Stimulated activated CD4-positive, alpha-beta T cell treated with anti-CD3 and anti-CD28 coated beads, Interleukin-12 subunit alpha, Interleukin-12 subunit beta, amount 100 ng/mL, for 24 hours (primary cell): Measurements from ENCODE around the gene TMEM170A.
"Not testable (repeated sequence)": the region's sequence is repeated elsewhere in the genome, so short reads cannot be mapped to it uniquely, and the experiment has no call there.

ENCODE experiments used
- DNase-seq, 2 experiments: peaks; one replicate each; pipeline ENCODE4 v3.0.0-alpha.2; 2020; ENCODE audit warnings: low read depth in 2 of 2

The TMEM170A gene

GRCh38 chr16:75464122-75464918 lies at the start of gene TMEM170A:
TMEM170A (minus strand) TSS chr16:75464689; CDS start chr16:75464600, 89 bp downstream.
- DNase-seq: peak; percentile 98 to 99

DNA sequence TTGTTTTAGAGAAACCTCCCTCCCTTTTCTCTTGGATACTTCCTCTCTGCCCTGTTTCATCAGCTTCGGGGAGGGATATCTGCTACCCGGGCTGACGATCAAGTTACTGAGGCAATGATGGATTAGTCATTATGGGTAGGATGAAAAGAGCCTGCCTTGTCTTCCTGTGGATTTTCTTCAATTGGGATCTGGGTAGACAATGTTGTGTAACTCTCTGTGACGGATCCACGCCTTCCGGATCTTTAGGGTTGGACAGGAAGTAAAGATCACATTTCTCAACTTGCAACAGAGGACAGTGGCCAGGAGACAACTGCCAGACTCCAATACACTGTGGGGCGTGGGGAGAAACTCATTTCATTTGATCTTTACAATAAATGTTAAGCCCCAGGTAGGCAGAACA lies 42.1 kb upstream of the TMEM170A start:
- no peak for DNase-seq

DNA sequence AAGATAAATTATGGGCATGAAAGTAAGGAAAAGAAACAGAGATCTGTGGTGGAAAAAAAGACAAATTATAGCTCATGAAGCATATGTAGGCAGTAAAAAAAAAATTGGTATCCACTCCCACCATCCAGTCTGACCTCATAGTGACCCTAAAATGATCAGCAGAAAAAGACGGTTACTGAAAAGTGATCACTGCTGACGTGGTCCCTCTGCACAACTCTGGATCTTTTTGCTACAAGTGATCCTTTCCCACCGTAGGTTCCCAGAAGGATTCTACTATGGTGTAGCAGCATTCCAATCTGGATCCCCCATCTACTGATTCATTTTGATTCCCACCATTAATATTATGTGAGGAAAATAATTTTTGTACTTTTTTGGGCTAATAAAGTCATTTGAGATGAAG lies 41.6 kb upstream of the TMEM170A start:
- DNase-seq: no peak

DNA sequence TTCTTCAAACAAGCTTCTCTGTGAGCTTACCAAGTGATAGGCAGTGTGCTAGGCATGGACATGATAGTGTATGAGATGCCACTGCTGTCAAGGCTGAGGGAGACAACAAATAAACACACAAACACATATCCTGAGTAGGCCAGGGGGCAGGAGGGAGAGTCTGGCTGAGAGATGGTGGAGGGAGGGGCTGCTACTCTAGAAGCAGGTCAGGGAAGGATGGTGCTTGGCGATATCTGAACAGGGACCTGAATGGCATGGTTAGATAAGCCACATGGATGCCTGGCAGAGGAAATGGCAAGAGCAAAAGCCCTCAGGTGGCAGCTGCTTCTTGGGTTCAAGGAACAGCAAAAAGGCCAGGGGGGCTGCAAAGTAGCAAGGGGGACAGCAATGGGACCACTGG lies 39.3 kb upstream of the TMEM170A start:
- DNase-seq: no peak

DNA sequence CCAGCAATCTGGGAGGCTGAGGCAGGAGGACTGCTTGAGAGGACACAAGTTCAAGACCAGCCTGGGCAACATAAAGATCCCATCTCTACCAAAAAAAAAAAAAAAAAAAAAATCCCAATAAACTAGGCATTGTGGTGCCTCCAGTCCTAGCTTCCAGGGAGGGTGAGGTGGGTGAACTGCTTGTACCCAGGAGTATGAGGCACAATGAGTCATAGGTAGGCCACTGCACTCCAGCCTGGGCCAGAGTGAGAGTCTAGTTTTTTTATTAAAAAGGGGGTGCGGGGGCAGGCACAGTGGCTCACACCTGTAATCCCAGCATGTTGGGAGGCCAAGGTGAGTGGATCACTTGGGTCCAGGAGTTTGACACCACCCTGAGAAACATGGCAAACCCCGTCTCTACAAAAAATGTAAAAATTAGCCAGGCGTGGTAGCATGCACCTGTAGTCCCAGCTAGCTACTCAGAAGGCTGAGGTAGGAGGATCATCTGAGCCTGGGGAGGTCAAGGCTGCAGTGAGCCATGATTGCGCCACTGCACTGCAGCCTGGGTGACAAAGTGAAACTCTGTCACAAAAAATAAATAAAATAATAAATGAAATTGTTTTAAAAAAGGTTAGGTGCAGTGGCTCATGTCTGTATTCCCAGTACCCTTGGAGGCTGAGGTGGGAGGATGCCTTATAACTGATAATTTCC lies 38.6 kb upstream of the TMEM170A start:
- DNase-seq: no peak

- not testable (repeated sequence) for DNase-seq
Observed at GRCh38 chr16:75501820-75502219, 37.3 kb upstream of the TMEM170A start.

DNA sequence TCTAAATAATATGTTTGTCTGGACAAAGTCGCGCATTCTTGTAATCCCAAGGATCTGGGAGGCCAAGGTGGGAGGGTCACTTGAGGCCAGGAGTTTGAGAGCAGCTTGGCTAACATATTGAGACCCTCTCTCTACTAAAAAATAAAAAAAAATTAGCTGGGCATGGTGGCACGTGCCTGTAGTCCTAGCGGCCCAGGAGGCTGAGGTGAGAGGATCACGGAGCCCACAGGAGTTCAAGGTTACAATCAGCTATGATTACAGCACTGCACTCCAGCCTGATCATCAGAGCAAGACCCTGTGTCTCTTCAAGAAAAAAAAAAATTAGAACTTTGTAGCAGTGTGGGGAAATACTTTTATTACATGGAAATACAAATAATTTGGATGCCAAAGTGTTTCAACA lies 36.9 kb upstream of the TMEM170A start:
- DNase-seq: no peak

DNA sequence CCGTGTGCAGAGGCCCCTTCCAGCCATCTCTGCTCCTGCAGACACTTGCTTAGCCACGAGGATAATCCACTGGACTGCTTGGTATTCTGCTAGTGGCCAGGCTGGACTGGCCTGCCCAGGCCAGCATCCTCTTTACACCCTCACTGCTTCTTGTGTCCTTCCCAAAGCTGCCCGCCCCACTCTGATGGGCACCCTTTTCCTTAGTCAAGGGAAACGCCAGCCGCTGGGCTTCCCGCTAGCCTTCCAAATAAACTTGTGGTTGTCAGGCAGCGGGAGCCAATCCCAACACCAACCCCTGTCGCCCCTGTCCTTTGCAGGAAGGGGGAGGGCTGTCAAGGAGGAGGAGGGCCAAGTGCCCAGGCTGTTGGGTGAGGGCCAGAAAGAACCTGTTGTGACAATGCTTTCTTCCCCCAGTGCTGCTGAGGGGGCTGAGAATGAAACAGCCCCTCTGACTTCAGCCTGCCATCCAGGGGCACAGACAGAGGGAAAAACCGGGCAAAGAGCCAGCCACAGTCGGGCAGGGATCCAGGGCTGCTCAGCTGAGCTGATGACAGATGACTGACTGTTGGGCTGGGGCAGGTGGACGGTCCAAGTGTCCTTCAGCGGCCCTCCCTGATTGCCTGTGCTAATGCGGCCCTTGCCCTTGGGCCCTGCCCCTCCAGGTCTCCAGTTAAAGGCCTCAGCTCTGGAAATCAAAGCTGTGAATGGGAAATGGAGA lies 34.3 kb upstream of the TMEM170A start:
- DNase-seq: not testable (repeated sequence)

- DNase-seq: no peak
Observed at GRCh38 chr16:75497558-75497957, 33.1 kb upstream of the TMEM170A start.

DNA sequence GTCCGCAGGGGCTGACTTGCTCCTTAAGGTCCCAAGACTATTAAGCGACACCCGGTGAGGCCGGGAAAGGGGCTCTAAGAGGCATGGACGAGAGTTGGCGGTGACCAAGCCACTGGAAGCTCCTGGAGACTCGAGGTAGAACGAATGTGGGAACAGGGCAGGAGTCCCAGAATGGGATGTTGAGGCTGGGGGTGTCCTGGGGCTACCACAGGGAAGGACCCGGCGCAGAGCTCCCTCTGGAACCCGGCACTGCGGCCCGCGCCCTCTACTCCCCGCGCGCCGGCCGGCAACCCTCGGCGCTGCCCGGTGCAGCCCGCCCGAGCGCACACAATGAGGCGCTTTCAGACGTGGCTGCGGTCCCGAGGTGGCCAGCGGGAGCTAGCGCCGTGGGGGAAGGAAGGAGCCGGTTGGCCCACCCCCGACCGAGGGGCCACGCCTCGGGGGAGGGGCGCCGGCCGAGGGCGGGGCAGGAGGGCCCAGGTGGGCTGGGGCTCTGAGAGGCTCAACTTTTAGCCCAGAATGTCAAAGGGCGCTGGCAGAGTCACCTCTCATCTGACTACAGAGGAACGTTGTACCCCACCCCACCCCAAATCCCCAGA lies 30.7 kb upstream of the TMEM170A start, which contains the start of gene CHST6:
Gene CHST6, minus strand, starts transcription at position 366 of the 599 bp plus-strand sequence. CDS start 15,613 bp downstream, outside the sequence.
- peak in 1 of 2 experiments; percentile 13 for DNase-seq

DNA sequence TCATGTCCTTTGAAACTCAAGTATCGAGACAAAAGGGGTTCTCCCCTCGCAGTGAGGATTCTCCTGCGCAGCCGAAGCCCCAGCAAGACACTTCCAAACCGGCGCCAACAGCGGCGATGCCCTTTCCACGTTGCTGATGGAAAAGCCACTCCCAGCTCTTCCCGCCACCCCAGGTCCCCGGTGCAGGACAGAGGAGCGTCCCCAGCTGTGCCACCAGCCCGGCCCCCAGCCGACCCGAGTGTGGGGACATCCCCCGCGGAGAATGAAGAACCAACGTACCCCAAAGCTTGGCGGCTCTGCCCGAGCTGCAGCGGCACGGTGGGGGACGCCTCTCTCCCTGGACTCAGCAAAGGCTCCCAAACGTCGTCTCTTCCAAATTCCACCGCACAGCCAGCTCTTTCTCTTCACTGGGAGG lies 30.2 kb upstream of the TMEM170A start:
- no peak for DNase-seq

DNA sequence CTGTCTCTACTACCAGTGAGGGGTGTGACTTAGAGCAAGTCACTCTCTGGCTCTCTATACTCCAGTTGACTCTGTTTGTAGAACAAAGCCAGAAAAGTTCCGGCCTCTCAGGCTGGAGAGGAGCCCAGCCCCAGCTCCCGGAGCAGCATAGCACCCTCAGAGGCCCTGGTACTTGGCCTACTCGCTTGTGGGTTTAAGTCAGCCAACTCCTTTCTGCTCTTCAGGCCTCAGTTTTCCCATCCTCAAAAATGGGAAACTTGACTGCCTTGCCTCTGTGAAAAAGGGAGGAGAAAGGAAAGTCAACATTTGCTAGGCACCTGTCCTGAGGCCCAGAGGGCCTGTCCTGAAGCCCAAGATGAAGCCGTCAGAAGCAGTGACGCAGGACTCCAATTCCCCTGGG lies 29.7 kb upstream of the TMEM170A start:
- DNase-seq: no peak

DNA sequence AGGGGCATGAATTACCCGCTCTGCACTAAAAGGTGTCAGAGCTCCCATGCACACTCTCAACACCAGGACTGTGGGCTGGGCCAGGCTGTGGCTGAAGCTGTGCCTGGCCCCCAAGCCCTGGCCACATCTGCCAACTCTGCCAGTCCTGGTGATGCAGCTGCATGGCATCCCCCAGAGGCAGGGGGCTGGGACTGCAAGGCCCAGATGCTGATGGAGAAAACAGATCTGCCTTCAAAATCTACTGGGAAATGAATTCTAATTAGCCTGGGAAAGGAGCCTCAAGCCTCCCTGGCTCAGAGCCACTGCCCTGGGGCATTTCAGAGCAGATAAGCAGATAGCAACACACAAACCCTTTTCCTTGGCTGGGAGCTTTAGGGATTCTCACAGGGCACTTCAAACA lies 27.4 kb upstream of the TMEM170A start:
- DNase-seq: no peak

- DNase-seq: no peak
Observed at GRCh38 chr16:75488322-75488721, 23.8 kb upstream of the TMEM170A start.

- DNase-seq: no peak
Observed at GRCh38 chr16:75486676-75487313, 22.3 kb upstream of the TMEM170A start.

DNA sequence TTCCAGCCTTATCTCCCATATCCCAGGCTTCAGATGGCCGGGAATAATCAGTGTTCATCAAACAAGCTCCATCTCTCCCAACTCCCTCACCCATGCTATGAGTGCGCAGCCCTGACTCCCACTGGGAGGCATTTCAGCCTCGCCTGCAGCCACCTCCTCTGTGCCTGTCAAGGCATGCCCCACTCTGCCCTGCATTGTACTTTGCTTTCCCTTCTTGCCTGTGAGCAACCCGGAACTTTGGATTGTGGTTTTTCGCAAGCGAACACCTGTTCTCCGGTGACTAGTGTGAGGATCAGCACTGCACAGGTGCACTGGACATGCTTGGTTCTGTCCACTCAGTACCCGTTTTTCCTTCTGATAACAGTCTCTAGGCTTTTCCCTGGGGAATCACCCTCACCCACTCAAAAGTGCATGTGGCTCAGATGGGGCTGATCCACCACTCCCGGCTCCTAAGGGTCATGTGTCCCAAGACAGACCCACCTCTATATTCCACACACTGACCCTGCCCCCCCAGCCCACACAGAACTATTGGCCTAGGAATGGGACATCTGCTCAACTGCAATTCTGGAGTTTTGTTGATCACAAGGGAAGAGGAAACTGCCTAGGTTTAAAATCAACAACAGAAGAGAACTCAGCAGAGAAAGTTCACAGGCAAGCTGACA lies 21.7 kb upstream of the TMEM170A start:
- DNase-seq: no peak

DNA sequence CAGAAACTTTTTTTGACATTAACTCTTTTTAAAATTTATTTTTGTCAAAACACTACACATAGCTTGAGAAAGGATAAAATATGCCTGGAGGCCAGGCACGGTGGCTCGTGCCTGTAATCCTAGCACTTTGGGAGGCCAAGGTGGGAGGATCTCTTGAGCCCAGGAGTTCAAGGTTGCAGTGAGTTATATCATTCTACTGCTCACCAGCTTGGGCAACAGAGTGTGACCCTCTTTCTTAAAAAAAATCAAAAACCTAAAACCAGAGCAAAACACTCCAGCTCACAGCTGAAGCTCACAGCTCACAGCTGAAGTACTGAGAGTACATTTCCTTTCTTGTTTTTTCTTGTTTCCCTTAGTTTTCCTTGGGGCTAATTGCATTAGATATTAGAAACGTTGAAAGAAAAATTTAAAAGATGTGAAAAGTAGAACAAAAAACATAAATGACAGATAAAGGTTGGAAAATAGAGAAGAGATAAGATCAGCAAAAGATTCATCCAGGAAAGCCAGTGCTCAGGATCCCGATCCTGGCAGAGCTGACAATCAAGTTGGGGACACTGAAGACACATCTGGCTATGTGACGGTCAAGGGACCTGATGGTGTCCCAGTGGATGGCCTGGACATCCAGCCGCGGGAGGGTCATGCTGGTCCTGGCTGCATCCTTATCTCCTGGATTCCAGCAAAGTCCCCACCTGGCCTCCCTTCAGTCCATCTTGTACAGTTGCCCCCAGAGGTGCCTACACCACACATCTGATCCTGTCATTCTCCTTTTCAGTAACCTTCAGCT lies 20.9 kb upstream of the TMEM170A start:
- no peak for DNase-seq

DNA sequence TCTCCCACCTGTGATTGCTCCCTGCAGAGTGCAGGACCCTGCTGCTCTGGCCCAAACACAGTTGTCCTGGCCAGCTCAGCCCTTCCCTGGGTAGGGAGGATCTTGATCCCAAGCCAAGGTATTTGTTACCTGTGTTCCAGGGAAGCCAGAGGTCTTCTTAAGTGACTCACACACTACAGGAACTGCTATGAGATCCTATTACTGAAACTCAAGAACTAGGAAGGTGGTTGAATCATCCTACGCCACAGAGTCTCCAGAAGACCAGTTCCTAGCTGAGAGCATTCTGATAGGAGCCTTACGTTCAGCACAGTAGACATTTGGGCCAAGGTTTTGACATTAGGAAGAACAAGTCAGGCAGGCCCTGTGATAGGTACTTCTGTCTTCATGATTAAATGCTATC lies 18.7 kb upstream of the TMEM170A start:
- DNase-seq: no peak

- no peak for DNase-seq
Observed at GRCh38 chr16:75482434-75483205, 18.1 kb upstream of the TMEM170A start.
